Panc1 (cell line): ENCODE data around the gene CHMP6. TPM values are rescaled to one million over a fixed set of nuclear protein-coding genes. Genes with fewer than 3 reads are reported as not detected.

Source experiments
- ATAC-seq: fragments of 200-7000 bp; cut with Tn5 transposase; 2 replicates; pipeline ENCODE4 v1.9.1; 2020; ENCODE audit warnings: mild to moderate bottlenecking, moderate library complexity
- BruUV-seq: library from RNA; stranded (reverse); fragments of 400-500 nt; replicated peaks from 2 replicates; lab custom pipeline; 2021; lab: Mats Ljungman, UMichigan
- CTCF ChIA-PET: fragments of 300-600 bp; sonication (Branson Sonifier 250); formaldehyde crosslinking; loops from one replicate; lab custom pipeline; 2022; ENCODE audit warnings: antibody characterized with exemption; lab: Charles Lee
- POLR2A ChIA-PET: fragments of 300-600 bp; sonication (Branson Sonifier 250); formaldehyde crosslinking; loops from one replicate; lab custom pipeline; 2022; ENCODE audit warnings: antibody characterized with exemption; lab: Charles Lee
- DNase-seq: peaks from one replicate; pipeline ENCODE4 v3.0.0-alpha.2; 2010; ENCODE audit warnings: low read depth, low spot score
- H3K27ac ChIP-seq: 2 replicates; pipeline ENCODE4 v1.5.1; 2011; ENCODE audit warnings: mild to moderate bottlenecking, low read length, inconsistent platforms
- H3K27me3 ChIP-seq: fragments of 200-500 bp; sonication (Bioruptor generic); 2 replicates; pipeline ENCODE4 v1.6.0; 2014; ENCODE audit warnings: low read length, inconsistent platforms; ENCODE audit not compliant: control insufficient read depth, insufficient read depth
- H3K36me3 ChIP-seq: fragments of 200-500 bp; sonication (Bioruptor generic); 2 replicates; pipeline ENCODE4 v1.5.1; 2014; ENCODE audit warnings: inconsistent platforms, mild to moderate bottlenecking, low read length, moderate library complexity; ENCODE audit not compliant: control insufficient read depth, insufficient read depth
- H3K4me1 ChIP-seq: 2 replicates; pipeline ENCODE4 v1.5.1; 2011; ENCODE audit warnings: inconsistent platforms, mild to moderate bottlenecking, low read length, moderate library complexity; ENCODE audit not compliant: control insufficient read depth, insufficient read depth
- H3K4me3 ChIP-seq, 2 experiments: 2 replicates each; pipeline ENCODE4 v1.5.1; 2011 to 2012; ENCODE audit warnings: low read depth in 2 of 2, low read length in 2 of 2, mild to moderate bottlenecking in 2 of 2, inconsistent platforms in 1 of 2, moderate library complexity in 1 of 2
- H3K9me3 ChIP-seq: fragments of 200-500 bp; sonication (Bioruptor generic); 2 replicates; pipeline ENCODE4 v1.5.1; 2014; ENCODE audit warnings: low read depth, mild to moderate bottlenecking, inconsistent platforms, low read length, moderate library complexity; ENCODE audit not compliant: control insufficient read depth, insufficient read depth
- POLR2AphosphoS5 ChIP-seq: IDR thresholded peaks from 2 replicates; pipeline ENCODE4 v1.6.1; 2012; ENCODE audit warnings: mild to moderate bottlenecking, low read depth, low read length, moderate library complexity
- SIN3A ChIP-seq: IDR thresholded peaks from 2 replicates; pipeline ENCODE4 v1.6.1; 2012; ENCODE audit warnings: low read depth, mild to moderate bottlenecking, low read length, moderate library complexity, borderline replicate concordance; ENCODE audit not compliant: insufficient read depth
- TCF7L2 ChIP-seq: IDR thresholded peaks from 2 replicates; pipeline ENCODE4 v1.6.1; 2011; ENCODE audit warnings: mild to moderate bottlenecking, low read depth, low read length, inconsistent platforms
- in situ Hi-C: cut with HindIII; loops from 2 replicates; pipeline ENCODE4 v1.10.0; 2016; ENCODE audit warnings: low sequenced_read_pairs, low pct_unique_long_range_greater_than_20kb
- intact Hi-C: fragments of 100-400 bp; cut with micrococcal nuclease; formaldehyde crosslinking; loops from one replicate; pipeline ENCODE4 v1.10.0; 2022; ENCODE audit not compliant: unreplicated experiment
- total RNA-seq: library from RNA; stranded (reverse); gene quantifications from one replicate; pipeline ENCODE4 v1.2.1, GENCODE V29; 2021; ENCODE audit not compliant: unreplicated experiment
- TF ChIP-seq, protein P1 (sequence below), 2 experiments: IDR thresholded peaks; 2 replicates each; pipeline ENCODE4 v1.6.1; 2011 to 2012; ENCODE audit warnings: low read depth in 2 of 2, control low read depth in 1 of 2, low read length in 1 of 2, mild to moderate bottlenecking in 1 of 2, moderate library complexity in 1 of 2; ENCODE audit not compliant: insufficient read depth in 1 of 2
- TF ChIP-seq, protein P2 (sequence below): fragments of 450-650 bp; IDR thresholded peaks from 2 replicates; pipeline ENCODE4 v1.5.1; 2017; ENCODE audit warnings: mild to moderate bottlenecking

Gene CHMP6
- total RNA-seq, 1 experiment from 2014 or later: 43.7 TPM

DNA sequence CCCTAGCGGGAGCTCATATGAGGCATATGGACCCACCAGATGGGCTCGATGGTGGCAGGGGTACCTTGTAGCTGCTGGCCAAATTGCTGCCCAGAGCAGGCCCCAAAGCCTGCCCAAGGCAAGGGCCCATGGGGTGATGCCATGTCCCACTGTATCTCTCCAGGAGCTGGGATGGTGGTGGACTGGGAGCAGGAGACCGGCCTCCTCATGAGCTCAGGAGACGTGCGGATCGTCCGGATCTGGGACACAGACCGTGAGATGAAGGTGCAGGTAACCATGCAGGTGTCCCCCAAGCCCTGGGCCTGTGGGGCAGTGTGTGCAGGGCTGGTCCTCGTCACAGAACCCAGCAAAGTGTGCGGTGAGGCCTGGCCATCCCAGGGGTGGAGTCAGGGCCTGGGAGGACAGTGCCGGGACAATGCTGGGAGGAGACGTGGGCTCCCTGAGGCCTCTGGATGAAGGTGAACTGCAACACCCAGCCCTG is 34.1 kb upstream of the CHMP6 start:
- CTCF ChIA-PET: interaction anchor here (0.6 to 1.3 kb wide), 2 partner anchors 13 to 184 kb away, joined by 3 to 7 read pairs; no protein-coding TSS in a partner anchor

DNA sequence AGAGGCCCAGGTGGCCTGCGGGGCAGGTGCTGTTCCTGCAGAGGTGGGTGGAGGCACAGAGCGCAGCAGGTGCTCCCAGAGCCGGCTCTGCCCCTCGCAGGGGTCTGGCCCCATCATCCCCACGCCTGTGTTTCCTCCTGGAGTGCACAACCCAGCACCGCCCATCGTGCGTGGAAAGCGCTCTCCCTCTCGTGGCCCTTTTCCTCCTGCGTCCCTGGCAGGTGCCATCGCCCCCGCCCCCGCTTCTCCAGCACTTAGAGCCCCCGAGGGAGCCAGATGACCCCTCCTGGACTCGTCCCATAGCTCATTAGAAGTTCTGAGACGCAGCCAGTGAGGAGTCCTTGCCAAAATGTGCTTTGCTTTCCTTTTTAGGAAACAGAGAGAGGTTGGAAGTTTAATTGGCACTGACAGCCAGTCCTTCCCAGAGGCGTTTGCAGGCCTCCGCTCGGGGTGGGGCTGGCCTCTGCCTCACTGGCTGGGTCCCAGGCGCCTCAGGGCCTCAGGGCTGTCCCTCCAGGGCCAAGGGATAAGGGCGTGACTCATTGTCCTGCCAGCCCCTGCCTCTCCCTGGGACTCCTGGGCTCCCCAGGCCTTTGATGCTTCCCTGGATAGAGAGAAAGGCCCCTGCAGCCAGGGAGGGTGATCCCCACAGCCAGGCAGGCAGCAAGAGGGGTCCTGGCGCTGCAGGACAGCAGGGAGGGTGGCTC is 32.2 kb upstream of the CHMP6 start:
- no TSS peak for BruUV-seq
- H3K27me3 ChIP-seq: no peaks in the 10 kb centered on the region
- DNase-seq (no peak), ATAC-seq (peak; percentile 46)
- H3K4me3 ChIP-seq: no peak overlapping the region
- TF ChIP-seq SIN3A (no peak), TCF7L2 (no peak), POLR2AphosphoS5 (no peak)
- TF ChIP-seq, protein P1, sequence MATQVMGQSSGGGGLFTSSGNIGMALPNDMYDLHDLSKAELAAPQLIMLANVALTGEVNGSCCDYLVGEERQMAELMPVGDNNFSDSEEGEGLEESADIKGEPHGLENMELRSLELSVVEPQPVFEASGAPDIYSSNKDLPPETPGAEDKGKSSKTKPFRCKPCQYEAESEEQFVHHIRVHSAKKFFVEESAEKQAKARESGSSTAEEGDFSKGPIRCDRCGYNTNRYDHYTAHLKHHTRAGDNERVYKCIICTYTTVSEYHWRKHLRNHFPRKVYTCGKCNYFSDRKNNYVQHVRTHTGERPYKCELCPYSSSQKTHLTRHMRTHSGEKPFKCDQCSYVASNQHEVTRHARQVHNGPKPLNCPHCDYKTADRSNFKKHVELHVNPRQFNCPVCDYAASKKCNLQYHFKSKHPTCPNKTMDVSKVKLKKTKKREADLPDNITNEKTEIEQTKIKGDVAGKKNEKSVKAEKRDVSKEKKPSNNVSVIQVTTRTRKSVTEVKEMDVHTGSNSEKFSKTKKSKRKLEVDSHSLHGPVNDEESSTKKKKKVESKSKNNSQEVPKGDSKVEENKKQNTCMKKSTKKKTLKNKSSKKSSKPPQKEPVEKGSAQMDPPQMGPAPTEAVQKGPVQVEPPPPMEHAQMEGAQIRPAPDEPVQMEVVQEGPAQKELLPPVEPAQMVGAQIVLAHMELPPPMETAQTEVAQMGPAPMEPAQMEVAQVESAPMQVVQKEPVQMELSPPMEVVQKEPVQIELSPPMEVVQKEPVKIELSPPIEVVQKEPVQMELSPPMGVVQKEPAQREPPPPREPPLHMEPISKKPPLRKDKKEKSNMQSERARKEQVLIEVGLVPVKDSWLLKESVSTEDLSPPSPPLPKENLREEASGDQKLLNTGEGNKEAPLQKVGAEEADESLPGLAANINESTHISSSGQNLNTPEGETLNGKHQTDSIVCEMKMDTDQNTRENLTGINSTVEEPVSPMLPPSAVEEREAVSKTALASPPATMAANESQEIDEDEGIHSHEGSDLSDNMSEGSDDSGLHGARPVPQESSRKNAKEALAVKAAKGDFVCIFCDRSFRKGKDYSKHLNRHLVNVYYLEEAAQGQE (IDR thresholded peaks at IDR 0.05; ENCODE audit: insufficient read depth in 1 of 2, low read depth in 2 of 2, low read length in 1 of 2): no peak
- TF ChIP-seq, protein P2, sequence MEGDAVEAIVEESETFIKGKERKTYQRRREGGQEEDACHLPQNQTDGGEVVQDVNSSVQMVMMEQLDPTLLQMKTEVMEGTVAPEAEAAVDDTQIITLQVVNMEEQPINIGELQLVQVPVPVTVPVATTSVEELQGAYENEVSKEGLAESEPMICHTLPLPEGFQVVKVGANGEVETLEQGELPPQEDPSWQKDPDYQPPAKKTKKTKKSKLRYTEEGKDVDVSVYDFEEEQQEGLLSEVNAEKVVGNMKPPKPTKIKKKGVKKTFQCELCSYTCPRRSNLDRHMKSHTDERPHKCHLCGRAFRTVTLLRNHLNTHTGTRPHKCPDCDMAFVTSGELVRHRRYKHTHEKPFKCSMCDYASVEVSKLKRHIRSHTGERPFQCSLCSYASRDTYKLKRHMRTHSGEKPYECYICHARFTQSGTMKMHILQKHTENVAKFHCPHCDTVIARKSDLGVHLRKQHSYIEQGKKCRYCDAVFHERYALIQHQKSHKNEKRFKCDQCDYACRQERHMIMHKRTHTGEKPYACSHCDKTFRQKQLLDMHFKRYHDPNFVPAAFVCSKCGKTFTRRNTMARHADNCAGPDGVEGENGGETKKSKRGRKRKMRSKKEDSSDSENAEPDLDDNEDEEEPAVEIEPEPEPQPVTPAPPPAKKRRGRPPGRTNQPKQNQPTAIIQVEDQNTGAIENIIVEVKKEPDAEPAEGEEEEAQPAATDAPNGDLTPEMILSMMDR: no peak
- in situ Hi-C loops (no loop called here), intact Hi-C loops (no loop called here)
- no peaks in the 10 kb centered on the region for H3K4me1 ChIP-seq
- no peaks in the 10 kb centered on the region for H3K36me3 ChIP-seq
- CTCF ChIA-PET: interaction anchor here (1.0 kb wide), 1 partner anchor 10 kb away, joined by 3 read pairs; no protein-coding TSS in a partner anchor
- POLR2A ChIA-PET: no interaction called here
- no peaks in the 10 kb centered on the region for H3K9me3 ChIP-seq
- no peak overlapping the region for H3K27ac ChIP-seq

More for the DNA sequence above, 34.1 kb upstream of the CHMP6 start:
- DNase-seq (no peak), ATAC-seq (no peak)
- H3K27ac ChIP-seq: no peak overlapping the region
- no peaks in the 10 kb centered on the region for H3K27me3 ChIP-seq
- H3K4me1 ChIP-seq: no peaks in the 10 kb centered on the region
- intact Hi-C loops (no loop called here), in situ Hi-C loops (no loop called here)
- H3K9me3 ChIP-seq: no peaks in the 10 kb centered on the region
- BruUV-seq: no TSS peak
- TF ChIP-seq SIN3A (no peak), POLR2AphosphoS5 (no peak), TCF7L2 (no peak)
- TF ChIP-seq, protein P1 (IDR thresholded peaks at IDR 0.05; ENCODE audit: insufficient read depth in 1 of 2, low read depth in 2 of 2, low read length in 1 of 2): no peak
- TF ChIP-seq, protein P2: no peak
- H3K36me3 ChIP-seq: no peaks in the 10 kb centered on the region
- POLR2A ChIA-PET: interaction anchor here (0.7 kb wide), 1 partner anchor 26 kb away, joined by 15 read pairs; no protein-coding TSS in a partner anchor
- no peak overlapping the region for H3K4me3 ChIP-seq
